ENCODE measurements around the gene DNAJB2.
"Not testable (repeated sequence)": the region's sequence is repeated elsewhere in the genome, so short reads cannot be mapped to it uniquely, and the experiment has no call there.

The DNAJB2 gene

DNA sequence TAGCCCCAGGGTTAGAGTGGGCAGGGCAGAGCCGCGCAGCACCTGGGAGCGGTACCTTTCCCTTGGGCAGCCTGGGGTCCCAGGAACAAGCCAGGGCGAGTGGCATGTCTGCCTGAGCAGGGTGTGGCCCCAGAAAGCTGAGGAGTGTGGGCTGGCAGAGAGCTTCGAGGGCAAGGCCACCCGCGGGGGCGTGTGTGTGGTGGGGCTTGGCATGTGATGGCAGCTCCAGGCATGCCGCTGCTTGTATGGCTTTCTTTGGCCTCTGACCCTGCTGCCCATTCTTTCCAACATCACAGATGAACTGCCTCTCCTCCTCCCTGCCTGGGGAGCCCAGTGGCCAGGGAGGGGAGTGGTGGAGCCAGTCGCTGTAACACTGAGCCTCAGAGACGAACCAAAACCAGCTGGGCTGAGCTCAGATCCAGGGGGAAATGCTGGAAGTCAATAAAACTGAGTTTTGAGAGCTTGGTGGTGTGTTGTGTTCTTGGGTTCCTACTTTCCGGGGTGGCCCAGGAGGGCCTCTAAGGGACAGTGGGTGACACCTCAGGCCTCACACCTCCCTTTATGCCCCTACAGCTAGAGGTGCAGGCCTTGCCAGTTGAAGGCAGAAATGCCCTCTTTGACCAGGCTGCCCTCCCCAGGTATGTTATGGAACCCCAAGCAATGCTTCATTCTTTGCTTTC is 7.4 kb downstream of the DNAJB2 start:
- Histone ChIP-seq H3K27ac (ENCODE audit: low read depth, low read length) (no peak overlapping the region), H3K9me3 (ENCODE audit: low read length) (no peaks in the 10 kb centered on the region), H3K9ac (ENCODE audit: low read length) (no peak overlapping the region), H3K27me3 (ENCODE audit: control insufficient read depth in 1 of 2, insufficient read depth in 2 of 2, low read length in 2 of 2) (no peaks in the 10 kb centered on the region), H3K4me3 (ENCODE audit: low read depth in 1 of 2, low read length in 2 of 2) (no peak overlapping the region), H3K4me1 (ENCODE audit: insufficient read depth, low read length) (peaks cover 12% of the 10 kb centered on the region), H3K36me3 (ENCODE audit: insufficient read depth, low read length) (peaks cover 41% of the 10 kb centered on the region)

DNA sequence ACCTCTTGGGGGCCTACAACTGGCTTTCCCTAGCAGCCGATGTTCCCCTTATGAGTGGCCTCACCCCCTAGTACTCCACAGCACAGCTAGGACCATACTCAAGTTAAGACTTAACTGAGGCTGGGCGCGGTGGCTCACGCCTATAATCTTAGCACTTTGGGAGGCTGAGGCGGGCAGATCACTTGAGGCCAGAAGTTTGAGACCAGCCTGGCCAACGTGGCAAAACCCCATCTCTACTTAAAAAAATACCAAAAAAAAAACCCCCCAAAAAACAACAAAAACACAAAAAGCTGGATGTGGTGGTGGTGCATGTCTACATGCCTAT is 7.9 kb downstream of the DNAJB2 start:
- H3K9me3 ChIP-seq (ENCODE audit: low read length); H3K9ac ChIP-seq (ENCODE audit: low read length); H3K27ac ChIP-seq (ENCODE audit: low read depth, low read length); H3K27me3 ChIP-seq (ENCODE audit: control insufficient read depth in 1 of 2, insufficient read depth in 2 of 2, low read length in 2 of 2); H3K4me3 ChIP-seq (ENCODE audit: low read depth in 1 of 2, low read length in 2 of 2): not testable (repeated sequence)
- Histone ChIP-seq H3K4me1 (ENCODE audit: insufficient read depth, low read length) (peaks cover 12% of the 10 kb centered on the region), H3K36me3 (ENCODE audit: insufficient read depth, low read length) (peaks cover 36% of the 10 kb centered on the region)

DNA sequence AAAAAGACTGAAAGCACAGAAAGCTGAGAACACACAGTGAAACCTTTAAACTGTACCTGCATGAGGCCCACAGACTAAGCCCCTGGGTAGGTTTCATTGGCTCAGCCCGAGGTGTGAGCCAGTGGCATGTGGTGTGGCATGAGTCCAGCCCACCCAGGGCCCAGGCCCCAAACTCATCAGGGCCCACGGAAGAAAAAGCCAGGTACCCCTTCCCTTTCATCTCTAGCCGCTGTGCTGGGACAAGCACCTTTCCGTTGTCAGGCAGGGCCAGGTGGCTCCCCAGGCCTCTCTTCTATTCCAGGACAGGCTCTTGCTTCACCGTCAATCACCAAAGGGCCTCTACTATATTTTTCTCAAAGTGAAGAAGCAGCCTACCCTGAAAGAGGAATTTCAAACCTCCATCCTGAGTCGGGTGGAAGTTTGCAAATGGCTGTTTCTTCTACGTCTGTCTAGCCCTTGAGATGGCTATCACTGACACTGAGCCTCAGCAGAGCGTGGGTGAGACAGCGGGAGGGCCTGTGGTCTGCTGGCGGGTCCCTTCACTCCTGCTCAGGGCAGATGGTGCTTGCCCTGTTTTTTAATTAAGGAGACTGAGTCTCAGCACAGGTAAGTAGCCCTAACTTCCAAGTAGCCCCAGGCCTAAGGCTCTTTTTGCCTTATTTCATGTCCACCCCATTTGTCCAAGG is 8.6 kb downstream of the DNAJB2 start:
- Histone ChIP-seq H3K4me1 (ENCODE audit: insufficient read depth, low read length) (peaks cover 12% of the 10 kb centered on the region), H3K27ac (ENCODE audit: low read depth, low read length) (no peak overlapping the region), H3K4me3 (ENCODE audit: low read depth in 1 of 2, low read length in 2 of 2) (no peak overlapping the region), H3K36me3 (ENCODE audit: insufficient read depth, low read length) (peaks cover 29% of the 10 kb centered on the region), H3K27me3 (ENCODE audit: control insufficient read depth in 1 of 2, insufficient read depth in 2 of 2, low read length in 2 of 2) (no peaks in the 10 kb centered on the region), H3K9ac (ENCODE audit: low read length) (no peak overlapping the region), H3K9me3 (ENCODE audit: low read length) (no peaks in the 10 kb centered on the region)

DNA sequence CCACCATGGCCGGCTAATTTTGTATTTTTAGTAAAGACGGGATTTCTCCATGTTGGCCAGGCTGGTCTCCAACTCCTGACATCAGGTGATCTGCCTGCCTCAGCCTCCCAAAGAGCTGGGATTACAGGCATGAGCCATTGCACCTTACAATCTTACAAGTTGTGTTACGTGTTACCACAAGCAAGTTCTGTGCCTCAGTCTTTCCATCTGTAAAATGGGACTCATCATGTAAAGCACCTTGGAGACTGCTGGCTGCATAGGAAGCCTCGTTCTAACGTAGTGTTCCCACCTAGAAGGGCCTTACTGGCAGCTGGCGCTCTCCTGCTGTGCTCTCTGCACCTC is 10.0 kb downstream of the DNAJB2 start:
- Histone ChIP-seq H3K4me1 (ENCODE audit: insufficient read depth, low read length) (peaks cover 15% of the 10 kb centered on the region), H3K9ac (ENCODE audit: low read length) (no peak overlapping the region), H3K27me3 (ENCODE audit: control insufficient read depth in 1 of 2, insufficient read depth in 2 of 2, low read length in 2 of 2) (no peaks in the 10 kb centered on the region), H3K27ac (ENCODE audit: low read depth, low read length) (peak overlapping the region; percentile 68), H3K9me3 (ENCODE audit: low read length) (no peaks in the 10 kb centered on the region), H3K36me3 (ENCODE audit: insufficient read depth, low read length) (peaks cover 15% of the 10 kb centered on the region), H3K4me3 (ENCODE audit: low read depth in 1 of 2, low read length in 2 of 2) (no peak overlapping the region)

DNA sequence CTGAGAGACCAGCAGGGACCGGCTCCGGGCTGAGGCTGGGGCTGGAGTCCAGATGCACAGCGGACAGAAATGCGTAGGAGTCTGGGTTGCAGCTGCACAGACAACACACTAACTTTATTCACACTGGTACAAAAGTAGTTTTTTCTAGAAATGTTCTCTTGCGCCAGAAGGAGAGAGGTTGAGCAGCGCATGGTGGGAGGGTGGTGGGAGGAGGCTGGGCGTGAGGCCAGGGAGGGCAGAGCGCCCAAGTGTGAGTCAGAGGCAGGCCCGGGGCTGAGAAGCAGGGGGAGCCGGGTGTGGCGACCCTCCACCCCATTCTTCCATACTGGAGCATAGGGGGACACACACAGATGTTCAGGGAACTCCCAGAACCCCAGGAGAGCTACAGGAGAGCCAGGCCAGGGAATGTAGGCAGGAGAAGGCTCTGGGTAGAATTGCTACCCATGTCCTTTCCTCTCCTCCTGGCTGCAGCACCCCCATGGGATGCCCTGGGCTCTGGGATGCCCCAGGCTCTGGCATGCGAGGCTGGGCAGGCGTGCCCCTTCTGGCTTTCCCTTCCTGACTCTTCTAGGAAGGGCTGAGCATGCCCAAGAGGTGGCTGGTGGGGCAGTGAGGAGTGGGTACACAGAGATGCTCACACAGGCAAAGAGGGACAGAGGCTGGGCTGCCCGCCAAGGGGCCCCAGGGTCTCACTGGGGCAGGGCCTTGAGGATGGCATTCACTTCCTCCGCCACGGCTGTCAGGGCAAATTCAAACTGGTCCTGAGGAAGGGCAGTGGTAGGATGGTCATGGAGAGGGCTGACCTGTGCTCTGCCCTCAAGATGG is 10.6 kb downstream of the DNAJB2 start:
- Histone ChIP-seq H3K4me3 (ENCODE audit: low read depth in 1 of 2, low read length in 2 of 2) (no peak overlapping the region), H3K27ac (ENCODE audit: low read depth, low read length) (peak overlapping the region; percentile 68), H3K9ac (ENCODE audit: low read length) (no peak overlapping the region), H3K27me3 (ENCODE audit: control insufficient read depth in 1 of 2, insufficient read depth in 2 of 2, low read length in 2 of 2) (no peaks in the 10 kb centered on the region), H3K4me1 (ENCODE audit: insufficient read depth, low read length) (peaks cover 17% of the 10 kb centered on the region), H3K36me3 (ENCODE audit: insufficient read depth, low read length) (peaks cover 9% of the 10 kb centered on the region), H3K9me3 (ENCODE audit: low read length) (no peaks in the 10 kb centered on the region)

DNA sequence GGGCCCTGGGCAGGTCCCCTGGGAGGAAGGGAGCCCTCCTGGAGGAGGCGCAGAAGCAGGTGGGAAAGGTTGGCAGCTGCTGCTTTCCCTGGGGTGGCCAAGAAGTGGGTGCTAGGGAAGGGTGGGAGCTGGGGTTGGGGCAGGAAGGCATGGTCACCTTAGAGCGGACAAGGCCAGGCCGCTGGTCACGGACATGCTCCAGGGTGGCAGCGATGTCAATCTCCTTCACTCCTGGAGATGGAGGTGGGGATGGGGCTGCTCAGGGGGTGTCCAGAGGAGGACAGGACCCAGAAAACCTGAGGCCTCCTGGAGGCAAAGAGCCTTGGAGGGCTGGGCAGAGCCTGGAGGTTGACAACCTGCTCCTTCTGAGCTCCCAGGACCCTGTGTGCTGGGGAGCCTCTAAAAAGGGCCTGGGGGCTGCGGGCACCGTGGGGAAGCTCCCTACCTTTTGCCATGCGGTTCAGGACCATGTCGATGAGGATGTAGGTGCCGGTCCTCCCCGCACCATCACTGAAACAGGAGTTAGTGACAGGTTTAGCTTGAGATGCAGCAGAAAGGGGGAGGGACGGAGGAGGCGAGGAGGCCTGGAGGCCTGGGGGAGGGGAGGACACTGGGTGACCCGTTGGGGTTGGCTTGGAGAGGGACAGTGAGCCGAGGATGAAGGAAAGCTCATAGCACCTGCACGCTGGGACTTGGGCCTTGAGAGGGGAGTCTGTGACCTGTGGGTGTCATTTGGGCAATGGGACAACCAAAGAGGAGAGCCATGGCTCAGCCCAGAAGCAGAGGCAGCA is 11.4 kb downstream of the DNAJB2 start:
- H3K27me3 ChIP-seq (ENCODE audit: control insufficient read depth in 1 of 2, insufficient read depth in 2 of 2, low read length in 2 of 2), result no peaks in the 10 kb centered on the region

DNA sequence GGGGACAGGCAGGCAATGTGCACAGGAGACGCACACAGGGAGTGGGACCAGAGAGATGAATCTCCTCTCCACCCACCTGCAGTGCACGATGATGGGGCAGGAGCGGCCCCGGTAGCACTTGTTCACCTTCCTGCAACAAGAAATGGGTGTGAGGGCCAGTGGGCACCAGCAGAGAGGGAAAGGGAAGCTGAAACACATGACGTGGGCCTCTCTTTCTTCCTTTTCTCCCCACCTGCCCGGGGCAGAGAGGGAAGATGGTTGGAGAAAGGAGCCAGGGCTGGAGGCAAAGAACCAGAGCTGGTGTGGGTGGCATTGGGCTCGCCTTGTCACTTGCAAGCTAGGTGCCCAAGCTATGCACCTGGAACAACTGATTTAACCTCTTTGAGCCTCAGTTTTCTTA is 12.2 kb downstream of the DNAJB2 start:
- Histone ChIP-seq H3K36me3 (ENCODE audit: insufficient read depth, low read length) (no peaks in the 10 kb centered on the region), H3K9me3 (ENCODE audit: low read length) (no peaks in the 10 kb centered on the region), H3K27ac (ENCODE audit: low read depth, low read length) (no peak overlapping the region), H3K4me3 (ENCODE audit: low read depth in 1 of 2, low read length in 2 of 2) (no peak overlapping the region), H3K27me3 (ENCODE audit: control insufficient read depth in 1 of 2, insufficient read depth in 2 of 2, low read length in 2 of 2) (no peaks in the 10 kb centered on the region), H3K4me1 (ENCODE audit: insufficient read depth, low read length) (peaks cover 22% of the 10 kb centered on the region), H3K9ac (ENCODE audit: low read length) (no peak overlapping the region)

More for the DNA sequence above, 11.4 kb downstream of the DNAJB2 start:
- Histone ChIP-seq H3K4me1 (ENCODE audit: insufficient read depth, low read length) (peaks cover 22% of the 10 kb centered on the region), H3K9ac (ENCODE audit: low read length) (no peak overlapping the region), H3K36me3 (ENCODE audit: insufficient read depth, low read length) (peaks cover under 1% of the 10 kb centered on the region), H3K27ac (ENCODE audit: low read depth, low read length) (no peak overlapping the region), H3K4me3 (ENCODE audit: low read depth in 1 of 2, low read length in 2 of 2) (no peak overlapping the region), H3K9me3 (ENCODE audit: low read length) (no peaks in the 10 kb centered on the region)

DNA sequence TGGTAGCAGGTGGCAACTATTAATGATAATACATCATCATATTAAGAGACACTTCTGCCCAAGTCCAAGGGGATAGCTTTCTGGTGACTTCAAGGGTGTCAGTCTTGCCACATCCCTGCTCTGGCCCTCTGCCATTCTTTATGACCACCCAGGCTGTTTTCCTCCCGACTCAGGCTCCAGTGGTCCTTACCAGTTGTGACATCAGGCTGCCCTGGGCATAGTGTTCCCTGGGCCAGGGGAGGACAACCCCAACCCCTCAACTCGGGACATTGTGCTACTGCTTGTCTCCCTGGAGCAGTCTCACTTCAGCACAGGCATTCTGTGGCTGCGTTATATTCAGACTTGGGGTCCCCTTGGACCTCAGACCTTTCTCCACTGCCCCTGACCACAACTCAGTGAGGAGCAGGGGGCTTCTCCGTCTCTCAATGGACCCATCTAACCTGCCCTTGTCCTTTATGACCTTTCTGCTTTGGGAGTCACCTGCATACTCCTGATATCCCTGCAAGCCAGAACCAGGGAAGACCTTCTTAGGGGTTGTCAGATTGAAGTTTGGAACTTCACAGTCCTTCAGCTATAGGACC is 12.8 kb downstream of the DNAJB2 start:
- Histone ChIP-seq H3K27me3 (ENCODE audit: control insufficient read depth in 1 of 2, insufficient read depth in 2 of 2, low read length in 2 of 2) (no peaks in the 10 kb centered on the region), H3K4me1 (ENCODE audit: insufficient read depth, low read length) (peaks cover 22% of the 10 kb centered on the region), H3K4me3 (ENCODE audit: low read depth in 1 of 2, low read length in 2 of 2) (no peak overlapping the region), H3K9me3 (ENCODE audit: low read length) (no peaks in the 10 kb centered on the region), H3K9ac (ENCODE audit: low read length) (no peak overlapping the region), H3K36me3 (ENCODE audit: insufficient read depth, low read length) (no peaks in the 10 kb centered on the region), H3K27ac (ENCODE audit: low read depth, low read length) (no peak overlapping the region)

DNA sequence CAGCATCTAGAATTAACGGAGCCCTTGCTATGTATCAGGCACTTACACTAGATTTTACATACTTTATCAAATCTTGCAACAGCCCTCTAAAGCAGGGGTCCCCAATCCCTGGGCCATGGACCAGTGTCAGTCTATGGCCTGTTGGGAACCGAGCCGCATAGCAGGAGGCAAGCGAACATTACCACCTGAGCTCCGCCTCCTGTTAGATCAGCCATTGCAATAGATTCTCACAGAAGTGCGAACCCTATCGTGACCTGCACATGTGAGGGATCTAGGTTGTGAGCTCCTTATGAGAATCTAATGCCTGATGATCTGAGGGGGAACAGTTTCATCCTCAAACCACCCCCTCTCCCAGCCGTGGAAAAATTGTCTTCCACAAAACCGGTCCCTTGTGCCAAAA is 13.4 kb downstream of the DNAJB2 start:
- H3K27me3 ChIP-seq (ENCODE audit: control insufficient read depth in 1 of 2, insufficient read depth in 2 of 2, low read length in 2 of 2), result no peaks in the 10 kb centered on the region
- no peak overlapping the region for H3K27ac ChIP-seq (ENCODE audit: low read depth, low read length)
- no peak overlapping the region for H3K9ac ChIP-seq (ENCODE audit: low read length)
- peaks cover 22% of the 10 kb centered on the region for H3K4me1 ChIP-seq (ENCODE audit: insufficient read depth, low read length)
- no peaks in the 10 kb centered on the region for H3K9me3 ChIP-seq (ENCODE audit: low read length)
- no peak overlapping the region for H3K4me3 ChIP-seq (ENCODE audit: low read depth in 1 of 2, low read length in 2 of 2)
- no peaks in the 10 kb centered on the region for H3K36me3 ChIP-seq (ENCODE audit: insufficient read depth, low read length)

DNA sequence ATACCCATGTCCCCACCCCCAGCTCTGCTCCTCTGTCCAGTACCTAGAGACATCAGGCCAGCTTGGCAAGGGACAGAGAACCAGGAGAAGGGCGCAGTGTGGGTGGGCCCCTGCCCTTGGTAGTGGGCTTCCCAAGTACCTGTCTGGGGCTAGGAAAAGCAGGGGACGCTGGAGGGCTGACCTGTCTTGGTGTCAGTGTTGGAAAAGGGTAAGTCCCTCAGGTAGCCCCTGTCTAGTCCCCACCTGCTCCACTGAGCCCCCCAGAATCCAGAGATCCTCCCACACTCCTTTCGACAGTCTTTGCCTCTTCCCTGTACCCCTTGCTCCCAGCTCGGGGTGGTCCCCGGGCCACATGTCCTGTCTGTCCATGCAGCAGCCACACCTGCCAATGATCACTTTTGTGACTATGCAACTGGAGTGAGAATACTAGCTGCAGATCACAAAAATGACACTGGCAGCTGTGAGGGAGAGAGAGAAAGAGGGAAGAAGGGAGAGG is 14.6 kb downstream of the DNAJB2 start:
- no peak overlapping the region for H3K27ac ChIP-seq (ENCODE audit: low read depth, low read length)
- H3K4me3 ChIP-seq (ENCODE audit: low read depth in 1 of 2, low read length in 2 of 2), result peak overlapping the region in 1 of 2 donors; percentile 52
- H3K36me3 ChIP-seq (ENCODE audit: insufficient read depth, low read length), result no peaks in the 10 kb centered on the region
- H3K9ac ChIP-seq (ENCODE audit: low read length), result no peak overlapping the region
- no peaks in the 10 kb centered on the region for H3K9me3 ChIP-seq (ENCODE audit: low read length)
- peaks cover 23% of the 10 kb centered on the region for H3K4me1 ChIP-seq (ENCODE audit: insufficient read depth, low read length)
- H3K27me3 ChIP-seq (ENCODE audit: control insufficient read depth in 1 of 2, insufficient read depth in 2 of 2, low read length in 2 of 2), result no peaks in the 10 kb centered on the region
